Measurements from ENCODE around the gene C22orf15. TPM values are rescaled to one million over a fixed set of nuclear protein-coding genes. Genes with fewer than 3 reads are reported as not detected.

Gene C22orf15
- total RNA-seq, 1 donor from 2014 or later, result not detected

DNA sequence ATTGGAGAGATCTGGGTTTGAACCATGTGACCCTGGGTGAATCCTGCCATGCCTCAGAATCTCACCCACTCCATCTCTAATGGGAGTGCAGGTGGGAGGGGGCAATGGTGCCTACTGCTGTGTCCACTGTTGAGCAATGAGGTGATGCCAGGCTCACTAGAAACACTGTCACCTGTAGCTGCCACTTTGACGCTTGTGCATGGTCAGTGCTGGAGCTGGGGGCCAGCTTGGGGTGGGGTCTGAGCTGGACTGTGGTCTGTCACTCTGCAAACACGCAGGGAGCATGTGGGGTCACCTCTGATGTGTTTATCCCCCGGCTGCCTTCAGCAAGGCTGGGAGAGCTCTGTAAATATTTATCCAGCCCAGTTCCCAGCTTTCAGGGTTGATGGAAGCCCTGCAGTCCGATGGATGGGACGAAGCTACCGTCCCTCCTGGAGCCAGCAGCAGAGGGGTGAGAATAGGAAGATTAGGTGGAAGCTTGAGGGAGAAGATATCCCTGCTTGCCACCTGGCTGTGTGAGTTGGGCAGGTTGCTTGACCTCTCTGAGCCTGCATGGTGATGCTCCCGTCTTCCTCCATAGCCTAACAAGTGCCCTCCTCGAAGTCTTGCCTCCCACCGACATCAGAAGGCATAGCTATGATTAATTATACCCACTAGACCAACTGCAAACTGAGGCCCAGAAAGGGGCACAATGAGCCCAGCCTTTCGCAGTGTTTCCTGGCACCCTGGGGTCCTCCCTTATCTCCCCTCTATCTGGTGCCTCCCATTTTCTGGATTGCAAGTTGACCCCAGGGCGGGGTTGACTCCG lies 11.5 kb downstream of the C22orf15 start:
- no peak for DNase-seq (ENCODE audit: extremely low spot score, unreplicated experiment)
- Mint-ChIP-seq H3K9me3 (ENCODE audit: unreplicated experiment) (no peaks in the 10 kb centered on the region), H3K27me3 (ENCODE audit: unreplicated experiment) (no peaks in the 10 kb centered on the region), H3K4me1 (ENCODE audit: unreplicated experiment) (peaks cover 53% of the 10 kb centered on the region), H3K36me3 (ENCODE audit: unreplicated experiment) (no peaks in the 10 kb centered on the region), H3K4me3 (ENCODE audit: unreplicated experiment) (peak overlapping the region; percentile 72), H3K27ac (ENCODE audit: unreplicated experiment) (peak overlapping the region; percentile 85)
- TF ChIP-seq CTCF (IDR thresholded peaks at IDR 0.05), result no peak

- Mint-ChIP-seq H3K27ac (ENCODE audit: unreplicated experiment) (peak overlapping the region; percentile 85), H3K9me3 (ENCODE audit: unreplicated experiment) (no peaks in the 10 kb centered on the region), H3K36me3 (ENCODE audit: unreplicated experiment) (no peaks in the 10 kb centered on the region), H3K4me3 (ENCODE audit: unreplicated experiment) (peak overlapping the region; percentile 72), H3K4me1 (ENCODE audit: unreplicated experiment) (peaks cover 53% of the 10 kb centered on the region), H3K27me3 (ENCODE audit: unreplicated experiment) (no peaks in the 10 kb centered on the region)
- no peak for TF ChIP-seq CTCF (IDR thresholded peaks at IDR 0.05)
- DNase-seq (ENCODE audit: extremely low spot score, unreplicated experiment), result no peak
Measured at GRCh38 chr22:23774922-23775436, 12.2 kb downstream of the C22orf15 start.

DNA sequence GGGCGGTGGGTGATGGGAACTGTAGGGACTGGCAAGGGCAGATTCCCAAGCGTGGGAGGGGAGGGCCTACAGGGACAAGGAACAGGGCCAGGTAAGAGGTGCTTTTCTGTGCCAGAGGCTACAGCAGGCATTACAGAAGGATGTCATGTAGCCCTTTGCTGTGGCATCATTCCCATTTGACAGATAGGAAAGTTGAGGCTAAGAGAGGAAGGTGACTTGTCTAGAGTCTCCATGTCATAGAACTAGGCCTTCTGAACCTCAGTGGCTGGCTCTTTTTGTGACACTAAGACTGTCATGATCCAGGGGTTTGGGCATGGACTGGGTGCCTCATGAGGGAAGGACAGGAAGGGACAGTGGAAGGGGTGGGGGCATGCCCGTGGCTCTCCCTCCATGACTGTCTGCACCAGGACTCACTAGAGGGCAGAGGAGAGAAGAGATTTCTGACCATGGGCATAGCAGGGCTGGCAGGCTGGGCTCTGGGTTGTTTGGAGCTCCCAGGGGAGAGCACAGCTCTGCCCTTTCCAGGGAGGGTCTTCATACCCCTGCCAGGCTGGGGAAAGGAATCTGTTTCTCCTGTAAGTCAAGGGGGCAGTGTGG lies 13.1 kb downstream of the C22orf15 start:
- Mint-ChIP-seq H3K4me3 (ENCODE audit: unreplicated experiment) (no peak overlapping the region), H3K36me3 (ENCODE audit: unreplicated experiment) (no peaks in the 10 kb centered on the region), H3K27ac (ENCODE audit: unreplicated experiment) (peak overlapping the region; percentile 61), H3K27me3 (ENCODE audit: unreplicated experiment) (no peaks in the 10 kb centered on the region), H3K9me3 (ENCODE audit: unreplicated experiment) (no peaks in the 10 kb centered on the region), H3K4me1 (ENCODE audit: unreplicated experiment) (peaks cover 54% of the 10 kb centered on the region)
- DNase-seq (ENCODE audit: extremely low spot score, unreplicated experiment), result no peak
- TF ChIP-seq CTCF (IDR thresholded peaks at IDR 0.05), result peak; percentile 10

- DNase-seq (ENCODE audit: extremely low spot score, unreplicated experiment), result no peak
- Mint-ChIP-seq H3K9me3 (ENCODE audit: unreplicated experiment) (no peaks in the 10 kb centered on the region), H3K4me3 (ENCODE audit: unreplicated experiment) (no peak overlapping the region), H3K27me3 (ENCODE audit: unreplicated experiment) (no peaks in the 10 kb centered on the region), H3K36me3 (ENCODE audit: unreplicated experiment) (peaks cover 3% of the 10 kb centered on the region), H3K27ac (ENCODE audit: unreplicated experiment) (no peak overlapping the region), H3K4me1 (ENCODE audit: unreplicated experiment) (peaks cover 60% of the 10 kb centered on the region)
- TF ChIP-seq CTCF (IDR thresholded peaks at IDR 0.05), result no peak
Measured at GRCh38 chr22:23777776-23778576, 15.2 kb downstream of the C22orf15 start.
